Measurements from ENCODE around the gene NXPE3.

GRCh38 chr3:101845425-101845824 is 66.4 kb downstream of the NXPE3 start:
- TF ChIP-seq, protein P1, sequence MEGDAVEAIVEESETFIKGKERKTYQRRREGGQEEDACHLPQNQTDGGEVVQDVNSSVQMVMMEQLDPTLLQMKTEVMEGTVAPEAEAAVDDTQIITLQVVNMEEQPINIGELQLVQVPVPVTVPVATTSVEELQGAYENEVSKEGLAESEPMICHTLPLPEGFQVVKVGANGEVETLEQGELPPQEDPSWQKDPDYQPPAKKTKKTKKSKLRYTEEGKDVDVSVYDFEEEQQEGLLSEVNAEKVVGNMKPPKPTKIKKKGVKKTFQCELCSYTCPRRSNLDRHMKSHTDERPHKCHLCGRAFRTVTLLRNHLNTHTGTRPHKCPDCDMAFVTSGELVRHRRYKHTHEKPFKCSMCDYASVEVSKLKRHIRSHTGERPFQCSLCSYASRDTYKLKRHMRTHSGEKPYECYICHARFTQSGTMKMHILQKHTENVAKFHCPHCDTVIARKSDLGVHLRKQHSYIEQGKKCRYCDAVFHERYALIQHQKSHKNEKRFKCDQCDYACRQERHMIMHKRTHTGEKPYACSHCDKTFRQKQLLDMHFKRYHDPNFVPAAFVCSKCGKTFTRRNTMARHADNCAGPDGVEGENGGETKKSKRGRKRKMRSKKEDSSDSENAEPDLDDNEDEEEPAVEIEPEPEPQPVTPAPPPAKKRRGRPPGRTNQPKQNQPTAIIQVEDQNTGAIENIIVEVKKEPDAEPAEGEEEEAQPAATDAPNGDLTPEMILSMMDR (optimal IDR thresholded peaks at IDR 0.05 in 1 of 3, IDR thresholded peaks at IDR 0.05 in 1 of 3, conservative IDR thresholded peaks at IDR 0.05 in 1 of 3; ENCODE audit: extremely low read depth in 1 of 3, insufficient read depth in 2 of 3, low read length in 3 of 3), result no peak
- TF ChIP-seq EZH2 (IDR thresholded peaks at IDR 0.05; ENCODE audit: low read length), result no peak

All from keratinocyte (primary cell).